PC-9 (cell line): Measurements from ENCODE around the gene ATP2C2.

Experiments
- EZH2 ChIP-seq: fragments of 200-600 bp; sonication (generic); IDR thresholded peaks from 2 replicates; pipeline ENCODE4 v1.8.0; 2017; ENCODE audit warnings: antibody characterized with exemption, low read depth
- TF ChIP-seq, protein P1 (sequence below): fragments of 200-600 bp; sonication (generic); conservative IDR thresholded peaks from 2 replicates; pipeline ENCODE4 v1.6.1; 2017; ENCODE audit warnings: mixed run types, antibody characterized with exemption, mild to moderate bottlenecking, moderate library complexity

GRCh38 chr16:84502075-84502474 is 133.7 kb downstream of the ATP2C2 start:
- TF ChIP-seq, protein P1, sequence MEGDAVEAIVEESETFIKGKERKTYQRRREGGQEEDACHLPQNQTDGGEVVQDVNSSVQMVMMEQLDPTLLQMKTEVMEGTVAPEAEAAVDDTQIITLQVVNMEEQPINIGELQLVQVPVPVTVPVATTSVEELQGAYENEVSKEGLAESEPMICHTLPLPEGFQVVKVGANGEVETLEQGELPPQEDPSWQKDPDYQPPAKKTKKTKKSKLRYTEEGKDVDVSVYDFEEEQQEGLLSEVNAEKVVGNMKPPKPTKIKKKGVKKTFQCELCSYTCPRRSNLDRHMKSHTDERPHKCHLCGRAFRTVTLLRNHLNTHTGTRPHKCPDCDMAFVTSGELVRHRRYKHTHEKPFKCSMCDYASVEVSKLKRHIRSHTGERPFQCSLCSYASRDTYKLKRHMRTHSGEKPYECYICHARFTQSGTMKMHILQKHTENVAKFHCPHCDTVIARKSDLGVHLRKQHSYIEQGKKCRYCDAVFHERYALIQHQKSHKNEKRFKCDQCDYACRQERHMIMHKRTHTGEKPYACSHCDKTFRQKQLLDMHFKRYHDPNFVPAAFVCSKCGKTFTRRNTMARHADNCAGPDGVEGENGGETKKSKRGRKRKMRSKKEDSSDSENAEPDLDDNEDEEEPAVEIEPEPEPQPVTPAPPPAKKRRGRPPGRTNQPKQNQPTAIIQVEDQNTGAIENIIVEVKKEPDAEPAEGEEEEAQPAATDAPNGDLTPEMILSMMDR, result no peak
- TF ChIP-seq EZH2, result no peak
